T-helper 1 cell (primary cell): Measurements from ENCODE around the gene VCAM1.

Experiments used
- DNase-seq, 5 donors: peaks; one replicate each; pipeline ENCODE4 v3.0.0-alpha.2; 2012 to 2020

Gene VCAM1

GRCh38 chr1:100722221-100722620 lies 2.7 kb downstream of the VCAM1 start:
- DNase-seq, result no peak

GRCh38 chr1:100724281-100724680 lies 4.7 kb downstream of the VCAM1 start:
- no peak for DNase-seq

- DNase-seq, result no peak
Observed at GRCh38 chr1:100730130-100730529, 10.6 kb downstream of the VCAM1 start.

GRCh38 chr1:100731309-100731708 lies 11.8 kb downstream of the VCAM1 start:
- DNase-seq, result no peak

GRCh38 chr1:100731758-100732157 lies 12.2 kb downstream of the VCAM1 start:
- no peak for DNase-seq

- no peak for DNase-seq
Observed at GRCh38 chr1:100734676-100735075, 15.1 kb downstream of the VCAM1 start.

GRCh38 chr1:100735244-100735643 lies 15.7 kb downstream of the VCAM1 start:
- no peak for DNase-seq

GRCh38 chr1:100736324-100736723 lies 16.8 kb downstream of the VCAM1 start:
- DNase-seq, result no peak

GRCh38 chr1:100736746-100737145 lies 17.2 kb downstream of the VCAM1 start:
- no peak for DNase-seq

GRCh38 chr1:100746542-100746932 lies 27.0 kb downstream of the VCAM1 start:
- no peak for DNase-seq

GRCh38 chr1:100747771-100748170 lies 28.2 kb downstream of the VCAM1 start:
- DNase-seq, result no peak

GRCh38 chr1:100750005-100750885 lies 30.7 kb downstream of the VCAM1 start:
- DNase-seq, result no peak

GRCh38 chr1:100752791-100753190 lies 33.2 kb downstream of the VCAM1 start:
- no peak for DNase-seq

- DNase-seq, result no peak
Observed at GRCh38 chr1:100757946-100758345, 38.4 kb downstream of the VCAM1 start.

- DNase-seq, result no peak
Observed at GRCh38 chr1:100759188-100759587, 39.6 kb downstream of the VCAM1 start.

- no peak for DNase-seq
Observed at GRCh38 chr1:100760511-100760910, 41.0 kb downstream of the VCAM1 start.

GRCh38 chr1:100762461-100762860 lies 42.9 kb downstream of the VCAM1 start:
- DNase-seq, result no peak

- DNase-seq, result no peak
Observed at GRCh38 chr1:100767176-100767890, 47.8 kb downstream of the VCAM1 start.

GRCh38 chr1:100769323-100769722 lies 49.8 kb downstream of the VCAM1 start:
- DNase-seq, result no peak

GRCh38 chr1:100769906-100770646 lies 50.5 kb downstream of the VCAM1 start:
- no peak for DNase-seq

GRCh38 chr1:100773444-100773843 lies 53.9 kb downstream of the VCAM1 start:
- DNase-seq, result no peak

- no peak for DNase-seq
Observed at GRCh38 chr1:100774370-100774769, 54.8 kb downstream of the VCAM1 start.

- no peak for DNase-seq
Observed at GRCh38 chr1:100775483-100775882, 55.9 kb downstream of the VCAM1 start.
